H1 (cell line): Measurements from ENCODE around the gene DHX36. TPM values are rescaled to one million over a fixed set of nuclear protein-coding genes. Genes with fewer than 3 reads are reported as not detected.

ENCODE experiments used
- CTCF ChIA-PET: fragments of 300-600 bp; sonication (Branson Sonifier 250); formaldehyde crosslinking; loops from one replicate; lab custom pipeline; 2021; ENCODE audit not compliant: partially characterized antibody; lab: Charles Lee
- POLR2A ChIA-PET: fragments of 300-600 bp; sonication (Branson Sonifier 250); formaldehyde crosslinking; loops from one replicate; lab custom pipeline; 2021; ENCODE audit warnings: inconsistent platforms; ENCODE audit not compliant: partially characterized antibody; lab: Charles Lee
- DNase-seq, 2 experiments: peaks; one replicate each; pipeline versions ENCODE4 v3.0.0 to v3.0.0-alpha.2; 2010 to 2022; ENCODE audit warnings: low spot score in 2 of 2, low read depth in 1 of 2, mixed read lengths in 1 of 2
- FAIRE-seq: peaks from 2 replicates; lab custom pipeline; 2011; peaks lifted over from hg19 to GRCh38; lab: Jason Lieb, UNC
- H2AFZ ChIP-seq: 2 replicates; pipeline ENCODE4 v1.8.1; 2012; ENCODE audit warnings: low read length, inconsistent platforms
- H2AK5ac ChIP-seq: 2 replicates; pipeline ENCODE4 v1.6.1; 2013; ENCODE audit warnings: low read depth, low read length
- H2BK120ac ChIP-seq: replicated peaks from 2 replicates; pipeline ENCODE3; 2013; ENCODE audit warnings: low read depth, low read length, inconsistent platforms
- H2BK12ac ChIP-seq: 2 replicates; pipeline ENCODE4 v1.6.1; 2013; ENCODE audit warnings: low read depth, low read length
- H2BK15ac ChIP-seq: 2 replicates; pipeline ENCODE4 v1.6.1; 2013; ENCODE audit warnings: low read length
- H2BK20ac ChIP-seq: 2 replicates; pipeline ENCODE4 v1.6.1; 2013; ENCODE audit warnings: low read length
- H2BK5ac ChIP-seq: 2 replicates; pipeline ENCODE4 v1.6.1; 2013; ENCODE audit warnings: low read depth, low read length
- H3K14ac ChIP-seq: 2 replicates; pipeline ENCODE4 v1.6.1; 2013; ENCODE audit warnings: inconsistent platforms; ENCODE audit not compliant: insufficient read length
- H3K18ac ChIP-seq: 2 replicates; pipeline ENCODE4 v1.6.1; 2013; ENCODE audit warnings: low read length; ENCODE audit errors: extremely low read depth
- H3K23ac ChIP-seq: 2 replicates; pipeline ENCODE4 v1.6.1; 2013; ENCODE audit warnings: inconsistent platforms; ENCODE audit not compliant: insufficient read length
- H3K23me2 ChIP-seq: 2 replicates; pipeline ENCODE4 v1.6.1; 2013; ENCODE audit warnings: low read depth, low read length
- H3K27ac ChIP-seq: 2 replicates; pipeline ENCODE4 v1.6.1; 2011; ENCODE audit warnings: low read depth, low read length, inconsistent platforms
- H3K27me3 ChIP-seq, 4 experiments: replicated peaks in 1 of 4; 1 replicate in 1 of 4; 2 replicates in 3 of 4; pipeline versions ENCODE4 v1.6.1 to v1.8.1; 2011 to 2013; ENCODE audit warnings: low read length in 3 of 4, mild to moderate bottlenecking in 3 of 4, inconsistent platforms in 2 of 4, mixed read lengths in 2 of 4, moderate library complexity in 1 of 4; ENCODE audit not compliant: control insufficient read depth in 3 of 4, insufficient read depth in 3 of 4; ENCODE audit errors: extremely low read depth in 1 of 4
- H3K36me3 ChIP-seq, 4 experiments: 2 replicates each; pipeline versions ENCODE4 v1.6.1 to v1.8.1; 2011 to 2013; ENCODE audit warnings: mild to moderate bottlenecking in 4 of 4, low read length in 3 of 4, moderate library complexity in 2 of 4, control low read depth in 1 of 4, inconsistent platforms in 1 of 4; ENCODE audit not compliant: insufficient read depth in 4 of 4, control insufficient read depth in 2 of 4
- H3K4ac ChIP-seq: replicated peaks from 2 replicates; pipeline ENCODE3; 2013; ENCODE audit warnings: low read length, low read depth, mixed read lengths, inconsistent platforms; ENCODE audit not compliant: insufficient read length
- H3K4me1 ChIP-seq, 4 experiments: replicated peaks in 1 of 4; 1 replicate in 1 of 4; 2 replicates in 3 of 4; pipeline versions ENCODE4 v1.6.1 to v1.8.1; 2011 to 2013; ENCODE audit warnings: low read length in 3 of 4, inconsistent platforms in 2 of 4, mixed read lengths in 1 of 4; ENCODE audit not compliant: insufficient read depth in 4 of 4, control insufficient read depth in 3 of 4
- H3K4me2 ChIP-seq, 2 experiments: 2 replicates each; pipeline versions ENCODE4 v1.6.1 to v1.8.1; 2011 to 2013; ENCODE audit warnings: low read depth in 2 of 2, low read length in 2 of 2, control low read depth in 1 of 2, inconsistent platforms in 1 of 2, mild to moderate bottlenecking in 1 of 2; ENCODE audit not compliant: insufficient read depth in 1 of 2
- H3K4me3 ChIP-seq, 4 experiments: fragments of 200-600, 300-600 bp in 1 of 4; sonication (generic), shearing (Covaris generic), sonication (Bioruptor Twin) in 1 of 4; 2 replicates each; pipeline versions ENCODE4 v1.5.1 to v1.8.1; 2011 to 2016; ENCODE audit warnings: low read length in 4 of 4, low read depth in 3 of 4, control low read depth in 2 of 4, inconsistent platforms in 2 of 4, mild to moderate bottlenecking in 2 of 4, mixed read lengths in 1 of 4, moderate library complexity in 1 of 4; ENCODE audit not compliant: insufficient read depth in 2 of 4; ENCODE audit errors: extremely low read depth in 1 of 4
- H3K56ac ChIP-seq: replicated peaks from 2 replicates; pipeline ENCODE3; 2013; ENCODE audit warnings: low read depth, mild to moderate bottlenecking, mixed read lengths, low read length, inconsistent platforms; ENCODE audit not compliant: insufficient read length
- H3K79me1 ChIP-seq: 2 replicates; pipeline ENCODE4 v1.6.1; 2013; ENCODE audit warnings: low read depth, low read length, control low read depth
- H3K79me2 ChIP-seq, 2 experiments: 2 replicates each; pipeline versions ENCODE4 v1.6.1 to v1.8.1; 2012 to 2013; ENCODE audit warnings: low read length in 2 of 2, mild to moderate bottlenecking in 2 of 2, inconsistent platforms in 1 of 2; ENCODE audit not compliant: insufficient read depth in 2 of 2, control insufficient read depth in 1 of 2
- H3K9ac ChIP-seq, 4 experiments: replicated peaks in 1 of 4; 1 replicate in 1 of 4; 2 replicates in 3 of 4; pipeline versions ENCODE4 v1.6.1 to v1.8.1; 2011 to 2013; ENCODE audit warnings: low read depth in 3 of 4, low read length in 3 of 4, control low read depth in 2 of 4, mild to moderate bottlenecking in 2 of 4, moderate library complexity in 2 of 4, inconsistent platforms in 1 of 4; ENCODE audit errors: extremely low read depth in 1 of 4
- H3K9me3 ChIP-seq, 2 experiments: 2 replicates each; pipeline versions ENCODE4 v1.6.1 to v1.8.1; 2012 to 2013; ENCODE audit warnings: mild to moderate bottlenecking in 2 of 2, moderate library complexity in 2 of 2, control low read depth in 1 of 2, inconsistent platforms in 1 of 2, low read depth in 1 of 2, low read length in 1 of 2, mixed read lengths in 1 of 2; ENCODE audit not compliant: insufficient read depth in 2 of 2
- H4K20me1 ChIP-seq, 2 experiments: replicated peaks in 1 of 2; 2 replicates each; pipeline versions ENCODE3 to v1.8.1; 2011 to 2013; ENCODE audit warnings: inconsistent platforms in 2 of 2, low read length in 2 of 2, mild to moderate bottlenecking in 1 of 2; ENCODE audit not compliant: insufficient read depth in 2 of 2, control insufficient read depth in 1 of 2
- H4K5ac ChIP-seq: 2 replicates; pipeline ENCODE4 v1.6.1; 2013; ENCODE audit warnings: low read length, low read depth, mixed read lengths, inconsistent platforms; ENCODE audit not compliant: insufficient read length
- H4K8ac ChIP-seq: 2 replicates; pipeline ENCODE4 v1.8.0; 2013; ENCODE audit warnings: mild to moderate bottlenecking, moderate library complexity, low read length, inconsistent platforms; ENCODE audit not compliant: insufficient read depth; ENCODE audit errors: extremely low read depth
- H4K91ac ChIP-seq: replicated peaks from 2 replicates; pipeline ENCODE3; 2013; ENCODE audit warnings: low read length, mixed read lengths, inconsistent platforms; ENCODE audit not compliant: insufficient read length
- BCL11A ChIP-seq, 2 experiments: IDR thresholded peaks; one replicate each; pipeline ENCODE4 v1.6.1; 2011; ENCODE audit warnings: low read depth in 2 of 2, low read length in 2 of 2, mild to moderate bottlenecking in 2 of 2
- CEBPB ChIP-seq: IDR thresholded peaks from 2 replicates; pipeline ENCODE4 v1.6.1; 2012; ENCODE audit warnings: low read depth, low read length
- FOSL1 ChIP-seq: IDR thresholded peaks from 2 replicates; pipeline ENCODE4 v1.6.1; 2011; ENCODE audit warnings: mild to moderate bottlenecking, low read depth, low read length, moderate library complexity; ENCODE audit not compliant: insufficient read depth
- GABPA ChIP-seq: IDR thresholded peaks from 2 replicates; pipeline ENCODE4 v1.6.1; 2011; ENCODE audit warnings: mild to moderate bottlenecking, low read length, moderate library complexity, borderline replicate concordance; ENCODE audit not compliant: insufficient read depth
- GTF2F1 ChIP-seq: IDR thresholded peaks from 2 replicates; pipeline ENCODE4 v1.6.1; 2012; ENCODE audit warnings: low read depth, low read length, improper control_type of control experiment, borderline replicate concordance
- RNF2 ChIP-seq: fragments of 200-900, 300-1000 bp; sonication (generic); IDR thresholded peaks from 2 replicates; pipeline ENCODE4 v1.7.1; 2016; ENCODE audit warnings: borderline replicate concordance, low read depth, mild to moderate bottlenecking, antibody characterized with exemption, low read length; ENCODE audit not compliant: poor library complexity, severe bottlenecking; ENCODE audit errors: missing control alignments
- SAP30 ChIP-seq: fragments of 300-600 bp; sonication (generic); IDR thresholded peaks from 2 replicates; pipeline ENCODE4 v1.7.1; 2012; ENCODE audit warnings: low read length, moderate library complexity, mild to moderate bottlenecking, inconsistent platforms; ENCODE audit not compliant: insufficient read depth, insufficient replicate concordance
- SIX5 ChIP-seq: IDR thresholded peaks from 2 replicates; pipeline ENCODE4 v1.6.1; 2011; ENCODE audit warnings: mild to moderate bottlenecking, low read depth, low read length
- YY1 ChIP-seq: IDR thresholded peaks from 2 replicates; pipeline ENCODE4 v1.6.1; 2011; ENCODE audit warnings: low read depth, mild to moderate bottlenecking, low read length
- WGBS, 2 experiments: shearing (Covaris generic) in 1 of 2; methylation state at CpG; one replicate each; pipeline versions ENCODE4 v1.1.6 to v1.1.7; 2013 to 2015; ENCODE audit warnings: low lambda C conversion rate in 2 of 2, mixed read lengths in 2 of 2, inconsistent platforms in 1 of 2, low coverage in 1 of 2, missing lambda C conversion rate in 1 of 2; ENCODE audit not compliant: insufficient replicate concordance in 2 of 2, insufficient coverage in 1 of 2, insufficient read length in 1 of 2; ENCODE audit errors: extremely low coverage in 1 of 2, missing lambda C conversion rate in 1 of 2; 5-methylcytosine and 5-hydroxymethylcytosine counted together
- polyA plus RNA-seq, 7 experiments: library from polyadenylated mRNA; depleted of rRNA in 3 of 7; stranded (reverse) in 5 of 7; unstranded in 2 of 7; fragments of >200 nt in 5 of 7; fragments of 200-250 nt in 2 of 7; gene quantifications; 1 replicate in 5 of 7; 2 replicates in 1 of 7; 4 replicates in 1 of 7; pipeline versions ENCODE4 v1.2.1 to v1.2.3, GENCODE V29; 2011 to 2013; ENCODE audit warnings: missing spikeins in 2 of 7, mixed read lengths in 2 of 7
- total RNA-seq: library from RNA; stranded (reverse); fragmentation: NEBNext Ultra II Directional; extraction: Animal tissue kit (Norgen Biotek cat#: 25700); gene quantifications from 2 replicates; pipeline ENCODE4 v1.2.1, GENCODE V29; 2021
- TF ChIP-seq, protein P1 (sequence below): IDR thresholded peaks from 2 replicates; pipeline ENCODE4 v1.6.1; 2011; ENCODE audit warnings: low read depth, mild to moderate bottlenecking, low read length; ENCODE audit not compliant: insufficient read depth
- TF ChIP-seq, protein P2 (sequence below): IDR thresholded peaks from 2 replicates; pipeline ENCODE4 v1.6.1; 2012; ENCODE audit warnings: low read length, inconsistent platforms

Gene DHX36
- total and polyA plus RNA-seq, 2 of the 8 experiments (the other 6 are each of a cell fraction or from before 2014, with no cell fraction given), result 44.9 to 131 TPM

GRCh38 chr3:154274348-154274747, 49.9 kb downstream of the DHX36 start:
- Histone ChIP-seq H3K79me2 (peaks cover 0 to 10% of the 10 kb centered on the region in 2 experiments; a peak in 1 of 4 replicates), H2BK20ac (no peak overlapping the region), H3K9ac (no peak overlapping the region), H4K20me1 (peaks cover 0 to 1% of the 10 kb centered on the region in 2 experiments), H3K4me3 (no peak overlapping the region), H2BK5ac (no peak overlapping the region), H2BK15ac (no peak overlapping the region), H3K23me2 (no peaks in the 10 kb centered on the region), H3K4me2 (no peak overlapping the region), H2AFZ (no peak overlapping the region), H3K36me3 (peaks cover 10 to 94% (median 35%) of the 10 kb centered on the region in 4 experiments), H3K9me3 (no peaks in the 10 kb centered on the region), H4K91ac (no peak overlapping the region), H3K14ac (no peak overlapping the region), H3K4ac (no peak overlapping the region), H3K79me1 (no peaks in the 10 kb centered on the region), H3K56ac (no peak overlapping the region), H2BK120ac (no peak overlapping the region), H2AK5ac (no peak overlapping the region), H2BK12ac (no peak overlapping the region), H3K4me1 (no peaks in the 10 kb centered on the region), H4K5ac (no peak overlapping the region), H3K18ac (no peak overlapping the region), H3K27me3 (no peaks in the 10 kb centered on the region), H3K27ac (no peak overlapping the region), H4K8ac (no peak overlapping the region), H3K23ac (no peak overlapping the region)
- FAIRE-seq, result no peak
- ChIA-PET POLR2A (interaction anchor here (0.7 kb wide), 1 partner anchor 26 kb away, joined by 3 read pairs; no protein-coding TSS in a partner anchor), CTCF (interaction anchor here (1.0 kb wide), 1 partner anchor 20 kb away, joined by 3 read pairs; no protein-coding TSS in a partner anchor)
- 84% methylated on average over 2 of the region's 2 CpGs; no CpG with 5 or more reads in 1 of the 2 experiments for WGBS, 2 experiments
- no peak for DNase-seq
- TF ChIP-seq BCL11A (IDR thresholded peaks at IDR 0.05; ENCODE audit: low read depth in 2 of 2, low read length in 2 of 2) (no peak), GABPA (no peak), SIX5 (no peak), RNF2 (no peak), SAP30 (no peak), CEBPB (no peak), GTF2F1 (no peak), YY1 (no peak), FOSL1 (no peak)
- TF ChIP-seq, protein P1, sequence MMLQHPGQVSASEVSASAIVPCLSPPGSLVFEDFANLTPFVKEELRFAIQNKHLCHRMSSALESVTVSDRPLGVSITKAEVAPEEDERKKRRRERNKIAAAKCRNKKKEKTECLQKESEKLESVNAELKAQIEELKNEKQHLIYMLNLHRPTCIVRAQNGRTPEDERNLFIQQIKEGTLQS, result no peak
- TF ChIP-seq, protein P2, sequence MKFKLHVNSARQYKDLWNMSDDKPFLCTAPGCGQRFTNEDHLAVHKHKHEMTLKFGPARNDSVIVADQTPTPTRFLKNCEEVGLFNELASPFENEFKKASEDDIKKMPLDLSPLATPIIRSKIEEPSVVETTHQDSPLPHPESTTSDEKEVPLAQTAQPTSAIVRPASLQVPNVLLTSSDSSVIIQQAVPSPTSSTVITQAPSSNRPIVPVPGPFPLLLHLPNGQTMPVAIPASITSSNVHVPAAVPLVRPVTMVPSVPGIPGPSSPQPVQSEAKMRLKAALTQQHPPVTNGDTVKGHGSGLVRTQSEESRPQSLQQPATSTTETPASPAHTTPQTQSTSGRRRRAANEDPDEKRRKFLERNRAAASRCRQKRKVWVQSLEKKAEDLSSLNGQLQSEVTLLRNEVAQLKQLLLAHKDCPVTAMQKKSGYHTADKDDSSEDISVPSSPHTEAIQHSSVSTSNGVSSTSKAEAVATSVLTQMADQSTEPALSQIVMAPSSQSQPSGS, result no peak
